Measurements from ENCODE around the gene DTNBP1.

Gene DTNBP1, protein sequence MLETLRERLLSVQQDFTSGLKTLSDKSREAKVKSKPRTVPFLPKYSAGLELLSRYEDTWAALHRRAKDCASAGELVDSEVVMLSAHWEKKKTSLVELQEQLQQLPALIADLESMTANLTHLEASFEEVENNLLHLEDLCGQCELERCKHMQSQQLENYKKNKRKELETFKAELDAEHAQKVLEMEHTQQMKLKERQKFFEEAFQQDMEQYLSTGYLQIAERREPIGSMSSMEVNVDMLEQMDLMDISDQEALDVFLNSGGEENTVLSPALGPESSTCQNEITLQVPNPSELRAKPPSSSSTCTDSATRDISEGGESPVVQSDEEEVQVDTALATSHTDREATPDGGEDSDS

DNA sequence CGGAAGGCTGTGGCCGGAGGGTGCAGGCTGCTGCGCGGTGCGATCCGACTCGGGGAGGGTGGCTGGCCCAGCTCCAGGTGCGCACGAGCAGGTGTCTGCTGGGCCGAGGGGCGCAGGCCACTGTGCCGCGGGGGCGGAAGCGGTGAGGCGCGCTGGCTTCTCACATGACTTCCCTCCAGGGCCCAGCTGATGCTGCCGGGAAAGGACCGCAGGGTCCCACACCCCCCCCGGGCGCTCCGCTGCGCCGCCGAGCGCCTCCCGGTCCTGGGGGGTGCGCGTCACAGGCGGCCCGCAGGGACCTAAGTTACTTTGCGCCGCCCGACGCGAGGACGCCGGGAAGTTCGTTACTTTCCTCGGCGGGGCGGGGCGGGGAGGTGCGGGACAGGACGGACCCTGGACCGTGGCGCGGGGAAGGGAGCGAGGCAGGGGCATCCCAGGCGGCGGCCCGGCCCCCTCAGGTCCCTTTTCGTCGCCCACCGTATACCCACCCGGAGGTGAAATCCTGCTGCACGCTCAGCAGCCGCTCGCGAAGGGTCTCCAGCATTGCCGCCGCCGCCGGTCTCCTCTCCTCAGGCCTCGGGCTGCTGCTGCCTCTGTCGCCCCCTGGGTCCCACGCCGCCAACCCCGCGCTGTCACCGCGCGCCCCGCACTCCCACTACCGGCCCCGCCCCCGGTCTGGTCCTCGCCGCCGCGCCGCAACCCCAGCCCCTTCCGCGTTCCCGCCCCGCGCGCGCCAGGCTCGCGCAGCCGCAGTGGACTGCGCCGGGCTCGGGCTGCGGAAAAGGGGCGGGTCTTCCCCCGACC lies at the start of gene DTNBP1:
TSS of gene DTNBP1 (minus strand) at position 703 of the 804 bp plus-strand sequence. CDS start at position 544, 159 bp downstream.
- DNase-seq: peak; percentile 55

DNA sequence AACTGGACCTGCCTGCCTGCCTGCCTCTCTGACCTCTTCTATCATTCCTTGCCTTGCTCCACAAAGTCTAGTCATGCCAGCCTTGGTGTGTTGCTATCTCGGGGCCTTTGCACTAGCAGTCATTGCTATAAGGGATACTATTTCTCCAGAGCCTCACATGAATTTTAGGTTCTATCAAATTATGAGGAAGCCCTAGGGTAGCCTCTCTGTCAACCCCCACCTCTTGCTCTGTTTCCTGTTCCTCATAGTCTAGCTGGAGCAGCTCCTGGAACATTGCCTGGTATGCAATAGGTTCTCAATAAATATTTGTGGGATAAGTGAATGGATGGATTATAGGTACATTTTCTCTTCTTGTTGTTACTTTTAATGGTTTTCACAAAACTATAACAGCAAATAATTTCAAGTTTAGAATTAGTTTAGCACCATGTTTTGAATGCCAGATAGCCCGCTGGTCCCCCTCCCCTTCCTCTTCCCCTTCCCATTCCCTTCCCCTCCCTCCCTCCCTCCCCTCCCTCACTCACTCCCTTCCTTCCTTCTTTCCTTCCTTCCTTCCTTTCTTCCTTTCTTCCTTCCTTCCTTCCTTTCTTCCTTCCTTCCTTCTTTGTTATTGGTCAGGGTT lies 46.9 kb upstream of the DTNBP1 start:
- no peak for DNase-seq

DNA sequence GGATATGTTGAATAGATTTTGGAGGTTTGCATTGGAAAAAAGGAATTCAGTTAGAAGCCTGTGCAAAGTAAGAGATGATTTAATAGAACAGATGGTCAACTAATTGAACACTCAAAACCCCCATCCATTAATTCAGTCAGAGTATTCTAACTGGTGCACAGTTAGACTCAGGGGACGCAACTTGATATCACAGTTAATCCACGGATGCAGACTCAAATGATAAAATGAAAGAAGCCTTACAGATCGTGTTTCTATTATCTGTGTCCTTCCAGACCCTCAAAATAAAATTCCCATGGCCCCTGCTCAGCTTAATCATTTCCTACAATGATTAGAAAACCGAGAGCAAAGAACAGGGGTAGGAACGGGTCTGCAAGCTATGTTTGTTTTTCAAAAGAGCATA lies 45.4 kb upstream of the DTNBP1 start:
- no peak for DNase-seq

DNA sequence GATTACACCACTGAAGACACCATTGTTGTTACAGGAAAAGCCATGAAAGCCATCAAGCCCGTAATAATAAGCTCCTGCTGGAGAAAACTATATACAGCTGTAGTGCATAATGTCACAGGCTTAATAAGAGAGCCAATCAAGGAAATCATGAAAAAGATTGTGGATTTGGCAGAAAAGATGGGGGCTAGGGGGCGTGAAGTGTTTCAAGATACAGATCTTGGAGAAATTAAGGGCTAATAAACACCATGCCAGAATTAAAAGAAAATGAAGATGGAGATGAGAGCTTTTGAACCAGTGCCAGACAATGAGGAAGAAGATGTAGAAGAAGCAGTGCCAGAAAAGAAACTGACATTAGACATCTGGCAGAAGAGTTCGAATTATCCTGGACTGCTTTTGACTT lies 43.2 kb upstream of the DTNBP1 start:
- DNase-seq: no peak

DNA sequence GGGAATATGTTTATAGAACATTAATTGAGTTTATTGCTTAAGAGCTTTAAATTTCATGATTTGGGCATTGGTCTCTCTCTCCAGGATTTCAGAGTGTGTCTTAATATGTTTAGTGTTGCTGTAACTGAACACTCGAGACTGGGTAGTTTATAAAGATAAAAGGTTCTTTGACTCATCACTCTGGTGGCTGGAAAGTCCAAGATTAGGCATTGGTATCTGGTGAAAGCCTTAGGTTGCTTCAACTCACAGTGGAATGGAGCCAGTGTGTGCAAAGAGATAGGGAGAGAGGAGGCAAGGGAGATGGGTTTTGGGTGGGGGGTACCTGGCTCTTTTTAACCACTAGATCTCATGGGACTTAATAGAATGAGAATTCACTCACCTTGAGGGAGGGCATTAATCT lies 35.6 kb upstream of the DTNBP1 start:
- no peak for DNase-seq

DNA sequence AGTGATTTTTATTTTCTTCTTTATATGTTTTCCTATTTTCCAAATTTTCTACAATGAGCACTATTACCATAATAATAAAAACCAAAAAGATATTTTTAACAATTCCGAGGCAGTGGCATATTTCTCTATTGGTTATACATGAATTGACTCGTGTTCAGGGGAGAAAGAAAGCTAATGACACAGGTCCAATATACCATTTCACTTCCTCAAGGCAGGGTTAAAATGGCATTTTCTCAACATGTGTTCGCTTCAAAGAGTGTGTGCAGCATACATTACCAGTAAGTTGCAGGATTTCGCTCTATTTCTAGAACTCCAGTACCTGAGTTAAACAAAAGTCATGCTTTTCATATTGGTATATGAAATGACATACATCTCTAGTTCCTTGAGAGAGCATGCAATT lies 35.1 kb upstream of the DTNBP1 start:
- DNase-seq: no peak

DNA sequence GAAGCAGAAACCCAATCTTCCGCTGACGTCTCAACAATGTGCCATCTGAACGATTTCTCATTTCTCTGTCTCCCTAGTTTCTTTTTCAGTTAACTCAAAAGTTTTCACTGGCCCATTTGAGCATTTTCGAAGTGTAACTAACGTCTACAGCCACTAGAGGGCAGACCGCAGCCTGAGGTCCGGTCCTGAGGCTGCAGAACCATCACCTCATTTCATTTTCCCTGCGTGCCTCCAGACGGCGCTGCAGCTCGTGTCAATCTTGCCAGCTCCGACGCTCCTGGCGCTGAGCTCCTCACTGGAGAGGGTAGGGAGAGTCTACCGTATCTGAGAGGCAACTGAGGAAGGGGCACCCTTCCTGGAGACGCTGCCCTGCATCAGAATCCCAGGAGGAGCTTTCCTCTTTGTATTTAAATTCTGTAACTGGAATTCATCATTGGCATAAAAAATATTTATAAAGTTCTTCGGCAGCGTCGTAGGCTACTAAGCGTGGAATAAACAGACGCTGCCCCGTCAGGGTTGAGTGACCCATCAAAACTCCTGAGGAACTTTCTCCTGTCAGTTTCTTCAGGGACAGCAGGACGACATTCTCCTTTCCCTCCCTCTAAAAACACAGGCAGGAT lies 28.5 kb upstream of the DTNBP1 start:
- peak; percentile 67 for DNase-seq

DNA sequence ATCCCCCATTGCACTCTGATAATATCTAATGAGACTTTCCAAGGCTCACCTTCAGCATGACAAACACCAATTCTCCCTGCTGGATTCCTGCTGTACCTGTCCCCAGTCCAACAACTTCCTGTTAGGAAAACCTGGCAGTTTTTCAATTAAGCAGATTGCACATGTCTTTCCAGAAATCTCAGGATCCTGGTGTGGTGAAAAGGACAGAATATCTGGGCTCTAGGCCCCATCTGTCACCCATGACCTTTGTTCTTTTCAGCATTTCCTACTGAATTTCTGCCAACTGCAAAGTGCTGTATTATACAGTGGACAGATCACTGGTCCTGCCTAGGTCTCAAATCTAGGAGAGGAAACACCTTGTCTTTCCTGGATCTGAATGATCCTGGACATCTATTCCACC lies 27.7 kb upstream of the DTNBP1 start:
- DNase-seq: no peak

DNA sequence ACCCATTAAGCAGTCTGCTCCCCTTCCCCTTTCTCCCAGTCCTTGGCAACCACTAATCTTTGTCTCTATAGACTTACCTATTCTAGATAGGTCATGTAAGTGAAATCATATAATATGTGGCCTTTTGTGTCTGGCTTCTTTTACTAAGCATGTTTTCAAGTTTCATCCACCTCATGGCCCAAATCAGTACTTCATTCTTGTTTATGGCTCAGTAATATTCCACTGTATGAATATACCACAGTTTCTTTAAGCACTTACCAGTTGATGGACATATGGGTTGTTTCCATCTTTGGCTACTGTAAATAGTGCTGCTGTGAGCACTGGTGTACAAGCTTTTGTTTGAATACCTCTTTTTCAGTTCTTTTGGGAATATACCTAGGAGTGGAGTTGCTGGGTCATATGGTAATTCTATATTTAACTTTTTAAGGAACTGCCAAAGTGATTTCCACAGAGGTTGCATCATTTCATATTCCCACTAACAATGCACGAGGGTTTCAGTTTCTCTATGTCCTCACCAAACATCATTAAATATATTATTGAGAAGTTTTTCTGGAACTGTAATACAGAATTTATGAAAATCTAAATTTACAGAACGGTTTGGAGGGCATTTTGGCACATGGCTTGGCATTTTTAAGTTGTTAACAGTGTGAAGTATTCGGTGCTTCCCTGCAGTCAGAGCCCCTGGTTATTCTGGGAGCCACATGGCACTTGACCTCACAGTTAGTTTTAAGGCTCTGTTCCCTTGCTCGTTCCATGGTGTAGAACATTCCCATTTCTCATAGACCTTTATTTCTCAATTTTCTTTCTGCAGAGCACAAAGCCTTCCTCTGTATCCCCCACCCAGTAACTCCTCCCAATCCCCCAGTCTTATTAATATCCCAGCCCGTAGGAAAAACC lies 27.0 kb upstream of the DTNBP1 start:
- no peak for DNase-seq

DNA sequence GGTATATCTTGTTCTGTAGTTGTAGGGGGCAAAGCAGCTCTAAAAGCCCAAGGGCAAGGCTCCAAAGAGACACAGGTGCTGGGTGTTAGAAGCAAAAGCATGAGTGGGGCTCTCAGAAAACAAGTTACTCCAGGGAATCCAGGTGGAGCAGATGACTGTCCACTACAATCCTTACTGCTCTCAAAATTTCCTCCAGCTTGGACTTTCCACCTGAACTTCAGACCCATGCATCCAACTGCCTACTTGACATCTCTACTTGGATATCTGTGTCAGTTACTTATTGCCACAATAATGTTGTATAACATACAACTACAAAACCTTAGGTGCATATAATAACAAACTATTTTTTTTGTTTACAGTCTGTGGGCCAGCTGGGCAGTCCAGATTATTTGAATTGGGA lies 22.8 kb upstream of the DTNBP1 start:
- no peak for DNase-seq

DNA sequence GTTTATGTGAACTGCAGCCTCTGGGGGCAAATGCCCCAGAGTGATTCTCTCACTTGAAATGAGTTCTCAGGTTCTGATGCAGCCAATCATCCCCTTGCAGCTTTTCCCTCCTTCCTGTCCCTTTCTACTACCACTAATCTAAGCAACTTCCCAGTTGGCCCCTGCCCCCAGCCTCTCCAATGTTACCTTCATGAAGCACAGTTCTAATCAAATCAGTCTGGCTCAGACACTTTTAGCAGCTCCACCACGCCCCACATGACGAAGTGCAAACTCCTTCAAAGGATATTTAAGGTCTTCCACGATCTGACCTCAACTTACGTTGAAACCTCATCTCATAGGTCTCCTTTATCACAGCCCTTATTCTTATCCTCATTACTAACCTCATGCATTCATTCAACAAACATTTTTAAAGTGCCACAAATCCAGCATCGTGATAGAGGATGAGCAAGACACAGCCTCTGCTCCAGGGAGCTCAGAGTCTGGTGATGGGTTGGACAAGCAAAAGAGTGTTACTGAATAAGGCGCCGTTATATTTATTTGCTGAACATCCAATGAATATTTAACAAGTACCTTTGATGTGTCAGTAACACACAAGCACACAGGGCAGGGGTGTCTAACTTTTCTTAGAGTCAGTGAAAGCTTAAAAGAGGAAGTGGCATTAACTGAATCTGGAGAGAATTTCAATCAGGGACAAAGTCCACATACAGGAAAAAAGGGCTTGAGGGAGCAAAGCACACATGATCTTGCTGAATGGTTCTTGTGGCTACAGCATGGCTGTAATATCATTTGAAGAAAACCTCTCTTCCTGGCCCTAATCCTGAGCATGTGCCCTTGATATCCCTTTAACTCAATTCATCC lies 20.4 kb upstream of the DTNBP1 start:
- no peak for DNase-seq

DNA sequence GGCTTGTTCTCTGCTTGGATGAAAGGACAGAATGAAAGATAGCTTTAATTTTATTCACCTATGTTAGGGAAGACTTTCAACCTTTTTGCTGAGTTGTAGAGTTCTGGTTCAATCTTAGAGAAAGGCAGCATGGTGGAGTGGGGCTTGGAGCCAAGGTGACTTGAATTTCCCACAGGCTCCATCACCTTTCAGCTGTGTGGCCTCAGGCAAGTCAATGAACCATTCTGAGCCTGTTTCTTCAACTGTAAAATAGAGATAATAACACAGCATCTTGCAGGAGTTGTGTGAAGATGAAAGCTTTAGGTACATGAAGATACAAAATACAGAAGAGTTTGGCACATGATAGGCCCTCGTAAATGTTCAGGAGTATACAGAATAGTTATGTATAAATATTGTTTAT lies 19.1 kb upstream of the DTNBP1 start:
- DNase-seq: no peak

DNA sequence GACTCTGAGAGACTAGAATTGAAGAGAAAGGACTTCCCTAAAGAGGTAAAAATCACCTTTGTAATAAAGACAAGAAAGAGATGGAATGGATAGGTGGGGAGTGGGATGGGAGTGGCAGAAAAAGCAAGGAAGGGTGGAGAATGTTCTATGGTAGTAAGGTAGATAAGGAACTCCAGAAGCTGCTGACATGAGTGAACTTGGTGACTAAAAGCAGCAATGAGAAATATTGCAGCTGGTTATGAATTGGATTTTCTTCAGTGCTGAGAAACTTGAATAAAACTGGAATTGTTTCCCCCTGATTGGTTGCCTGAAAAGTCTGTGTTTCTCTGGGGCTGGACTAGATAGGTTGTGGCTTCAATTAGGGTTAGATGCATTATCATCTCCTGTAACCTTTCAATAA lies 15.7 kb upstream of the DTNBP1 start:
- DNase-seq: no peak

DNA sequence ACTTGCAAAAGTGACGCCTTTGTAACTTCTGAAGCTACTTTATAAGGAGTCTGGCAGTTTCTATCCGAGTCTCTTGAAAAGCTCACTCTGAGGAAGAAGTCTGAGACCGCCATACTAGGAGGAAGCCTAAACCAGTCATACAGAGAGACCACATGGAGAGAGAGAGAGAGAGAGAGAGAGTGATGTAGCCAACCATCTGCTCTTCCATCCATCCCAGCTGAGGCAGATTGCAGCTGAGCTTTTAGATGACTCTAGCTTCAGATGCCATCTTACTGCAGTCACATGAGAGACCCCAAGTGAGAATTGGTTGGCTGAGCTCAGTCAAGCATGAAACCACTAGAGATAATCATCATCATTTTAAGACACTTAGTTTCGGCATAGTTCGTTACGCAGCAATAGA lies 15.0 kb upstream of the DTNBP1 start:
- no peak for DNase-seq

DNA sequence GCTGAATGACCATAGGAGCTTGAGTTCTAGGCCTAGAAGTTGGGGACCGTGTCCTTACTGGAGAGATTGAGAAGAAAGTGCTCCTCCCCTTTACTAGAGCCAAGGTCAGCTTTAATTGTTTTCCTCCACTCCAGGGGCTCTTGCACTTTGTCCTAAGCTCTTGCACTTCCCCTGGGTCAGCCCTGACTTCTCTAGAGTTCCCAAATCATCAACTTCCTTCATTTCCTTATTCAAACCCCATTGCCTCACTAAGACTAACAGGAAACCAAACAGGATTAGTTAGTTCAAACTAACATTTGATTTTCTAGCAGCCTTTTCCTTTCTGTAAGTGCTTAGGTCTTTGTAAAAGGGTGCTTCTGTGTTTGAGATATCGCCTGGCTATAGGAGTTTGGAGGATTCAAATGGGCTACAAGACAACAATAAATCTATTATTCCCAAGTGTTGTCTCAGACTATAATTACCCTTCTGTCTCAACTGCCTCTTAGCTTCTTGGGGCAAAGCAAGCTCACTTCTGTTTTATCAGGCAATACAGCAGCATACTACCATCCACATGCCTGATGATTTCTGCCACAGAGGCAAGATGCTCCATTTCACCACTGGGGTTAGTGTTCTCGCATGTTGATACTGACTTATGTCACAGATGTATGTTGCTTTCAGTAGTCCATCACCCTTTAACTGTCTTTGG lies 12.8 kb upstream of the DTNBP1 start:
- no peak for DNase-seq

DNA sequence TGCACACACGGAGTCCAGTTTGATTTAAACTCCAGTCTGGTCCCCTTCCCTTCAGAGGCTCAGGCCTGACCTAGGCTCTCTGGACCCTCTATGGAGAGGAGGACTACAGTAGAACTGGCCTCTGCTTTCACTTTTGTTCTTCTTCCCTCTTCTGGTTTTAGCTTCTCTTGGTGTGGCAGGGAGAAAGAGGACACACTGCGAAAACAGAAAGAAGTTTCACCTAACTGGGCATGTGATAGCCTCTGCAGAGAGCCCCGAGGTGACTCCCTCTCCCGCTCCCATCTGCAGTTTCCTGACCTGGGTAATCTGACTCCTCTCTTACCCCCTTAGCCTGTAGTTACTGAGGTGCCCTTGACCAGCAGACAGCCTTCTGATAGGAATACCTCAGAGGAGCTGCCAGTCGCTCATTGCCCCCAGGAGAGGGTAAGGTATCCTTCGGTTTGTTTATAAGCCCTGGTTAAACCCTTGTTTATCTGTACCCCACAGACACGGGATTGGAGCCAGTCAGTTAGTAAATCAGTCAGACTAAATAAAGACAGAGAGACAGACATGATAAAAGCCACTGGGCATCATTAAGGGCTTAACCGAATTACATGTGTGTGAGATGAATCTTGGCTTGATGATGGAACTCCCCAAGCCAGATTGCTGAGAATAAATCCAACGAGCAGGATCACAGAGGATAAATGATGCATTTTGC lies 12.0 kb upstream of the DTNBP1 start:
- no peak for DNase-seq

DNA sequence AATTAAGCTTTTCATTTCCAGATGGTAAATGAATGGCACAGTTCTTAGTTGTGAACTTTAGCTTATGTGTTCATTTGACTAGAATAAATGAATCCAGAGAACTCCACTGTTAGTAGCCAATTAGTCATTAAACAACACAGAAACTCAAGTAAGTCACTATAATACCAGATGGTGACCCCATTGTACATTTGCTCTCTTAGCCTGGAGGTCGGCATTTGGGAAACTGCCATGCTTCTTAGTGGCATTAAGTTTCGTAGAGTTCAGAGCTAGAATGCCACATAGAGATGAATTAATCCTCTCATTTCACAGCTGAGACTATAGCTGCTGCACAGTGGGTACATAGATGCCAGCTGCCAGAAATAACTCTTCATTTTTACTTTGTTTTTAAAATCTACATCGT lies 10.8 kb upstream of the DTNBP1 start:
- DNase-seq: no peak

DNA sequence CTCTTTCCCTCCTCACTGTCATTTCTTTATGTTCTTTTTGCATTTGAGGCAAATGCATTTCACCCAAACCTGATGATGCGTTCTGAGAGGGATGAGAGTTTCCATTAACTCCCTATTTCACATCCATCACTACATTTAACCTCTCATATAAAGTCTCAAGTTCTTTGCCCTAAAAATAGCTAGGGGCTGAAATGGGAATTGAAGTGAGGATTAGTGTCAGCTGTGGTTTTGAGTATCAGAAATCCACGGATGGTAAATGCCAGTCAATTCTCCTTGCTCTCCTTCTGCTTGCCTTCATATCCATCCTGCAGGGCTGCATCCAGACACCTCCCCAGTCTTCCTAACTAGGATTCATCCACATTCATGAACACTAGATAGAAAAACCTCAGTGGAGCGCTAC lies 10.0 kb upstream of the DTNBP1 start:
- no peak for DNase-seq

DNA sequence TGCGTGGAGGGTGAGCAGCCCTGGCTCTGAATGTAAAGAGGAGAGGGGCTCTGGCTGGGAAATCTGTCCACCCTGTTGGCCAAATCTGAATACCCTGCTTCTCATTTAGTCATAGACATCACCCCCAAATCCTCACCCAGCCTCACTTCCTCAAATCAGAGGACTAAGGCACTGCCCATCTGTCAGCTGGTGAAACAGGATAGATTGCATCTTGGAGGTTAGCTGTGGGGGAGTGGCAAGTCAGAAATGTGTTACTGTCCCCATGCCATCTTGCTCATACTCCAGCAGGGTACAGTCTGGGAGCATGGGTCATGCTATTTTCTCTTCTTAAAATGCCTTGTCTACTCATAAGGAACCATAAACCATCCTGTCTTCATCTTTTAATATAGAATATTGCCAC lies 9.5 kb upstream of the DTNBP1 start:
- DNase-seq: no peak

DNA sequence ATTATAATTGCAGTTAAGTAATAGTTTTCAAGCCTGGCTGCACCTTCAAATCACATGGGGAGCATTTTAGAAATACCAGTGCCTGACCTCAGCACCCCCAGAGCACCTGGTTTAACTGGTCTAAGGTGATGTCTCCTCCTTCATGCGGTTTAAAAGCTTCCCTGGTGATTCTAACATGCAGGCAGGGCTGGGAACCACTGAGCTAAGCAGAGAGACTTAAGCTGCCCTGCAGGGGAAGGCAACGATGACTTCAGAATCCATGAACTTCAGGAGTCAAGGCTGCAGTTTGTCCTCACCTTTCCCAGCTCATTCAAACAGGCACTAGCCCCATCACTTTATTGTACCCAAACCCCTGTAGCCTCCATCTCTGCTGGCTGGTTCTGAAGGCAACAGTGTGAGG lies 6.1 kb upstream of the DTNBP1 start:
- no peak for DNase-seq

All from DMS79 (cell line).